Measurements from ENCODE around the gene HOXC10.

- no peak for TF ChIP-seq JUN (CRISPR knock-in tag; IDR thresholded peaks at IDR 0.05)
- no peak for TF ChIP-seq ZSCAN18 (CRISPR knock-in tag; IDR thresholded peaks at IDR 0.05)
- no peak for TF ChIP-seq CDX4 (CRISPR knock-in tag; IDR thresholded peaks at IDR 0.05; ENCODE audit: borderline replicate concordance)
- TF ChIP-seq ZNF671 (CRISPR knock-in tag; IDR thresholded peaks at IDR 0.05), result no peak
- TF ChIP-seq SP1 (CRISPR knock-in tag; conservative IDR thresholded peaks at IDR 0.05), result no peak
- no peak for TF ChIP-seq ZNF425 (CRISPR knock-in tag; conservative IDR thresholded peaks at IDR 0.05)
Observed at GRCh38 chr12:53967421-53967925, 17.5 kb upstream of the HOXC10 start.
